GM18909 (cell line): ENCODE measurements around the gene SDK2.

Experiments
- ATAC-seq: cut with Tn5 transposase; IDR thresholded peaks from one replicate; pipeline ENCODE4 v1.9.1; 2021; ENCODE audit warnings: mild to moderate bottlenecking; ENCODE audit not compliant: unreplicated experiment, poor library complexity

The SDK2 gene

GRCh38 chr17:73359987-73360410 lies 284.2 kb downstream of the SDK2 start:
- no peak for ATAC-seq

- ATAC-seq = no peak
These were observed 284.9 kb downstream of the SDK2 start for GRCh38 chr17:73359352-73359751.

GRCh38 chr17:73358668-73359067 lies 285.6 kb downstream of the SDK2 start:
- no peak for ATAC-seq

- no peak for ATAC-seq
These were observed 286.3 kb downstream of the SDK2 start for GRCh38 chr17:73357981-73358380.

GRCh38 chr17:73357318-73357717 lies 286.9 kb downstream of the SDK2 start:
- no peak for ATAC-seq

GRCh38 chr17:73356561-73357170 lies 287.6 kb downstream of the SDK2 start:
- no peak for ATAC-seq

- ATAC-seq = no peak
These were observed 289.6 kb downstream of the SDK2 start for GRCh38 chr17:73354423-73355284.

- no peak for ATAC-seq
These were observed 292.0 kb downstream of the SDK2 start for GRCh38 chr17:73352261-73352660.

GRCh38 chr17:73351764-73352163 lies 292.5 kb downstream of the SDK2 start:
- no peak for ATAC-seq

- no peak for ATAC-seq
These were observed 293.4 kb downstream of the SDK2 start for GRCh38 chr17:73350864-73351263.

GRCh38 chr17:73349647-73350046 lies 294.6 kb downstream of the SDK2 start:
- ATAC-seq = no peak

GRCh38 chr17:73349138-73349537 lies 295.1 kb downstream of the SDK2 start:
- no peak for ATAC-seq

- no peak for ATAC-seq
These were observed 295.5 kb downstream of the SDK2 start for GRCh38 chr17:73348829-73349095.

- ATAC-seq = no peak
These were observed 296.0 kb downstream of the SDK2 start for GRCh38 chr17:73348018-73348828.

- ATAC-seq = no peak
These were observed 296.9 kb downstream of the SDK2 start for GRCh38 chr17:73347351-73347750.

- ATAC-seq = no peak
These were observed 297.6 kb downstream of the SDK2 start for GRCh38 chr17:73346501-73347162.

GRCh38 chr17:73343739-73344454 lies 300.3 kb downstream of the SDK2 start:
- no peak for ATAC-seq

GRCh38 chr17:73343168-73343634 lies 301.0 kb downstream of the SDK2 start:
- ATAC-seq = no peak

- ATAC-seq = no peak
These were observed 301.6 kb downstream of the SDK2 start for GRCh38 chr17:73342541-73343167.
